Mucosa of descending colon (tissue), 3 donors: ENCODE data around the gene JUND. TPM values are rescaled to one million over a fixed set of nuclear protein-coding genes. Genes with fewer than 3 reads are reported as not detected.

Experiments
- ATAC-seq: fragments of 200-7000 bp; cut with Tn5 transposase; one replicate; pipeline ENCODE4 v1.9.1; 2020; ENCODE audit warnings: mild to moderate bottlenecking, moderate library complexity
- DNase-seq, 3 donors: peaks; one replicate each; pipeline ENCODE4 v3.0.0-alpha.2; 2020
- H3K36me3 ChIP-seq: fragments of 200-600 bp; one replicate; pipeline ENCODE4 v1.8.0; 2021; ENCODE audit warnings: low read depth, mild to moderate bottlenecking
- H3K4me1 ChIP-seq: fragments of 200-600 bp; one replicate; pipeline ENCODE4 v1.8.0; 2021; ENCODE audit warnings: low read depth, mild to moderate bottlenecking
- H3K4me3 ChIP-seq: fragments of 200-600 bp; one replicate; pipeline ENCODE4 v1.8.0; 2021; ENCODE audit warnings: mild to moderate bottlenecking
- H3K9me3 ChIP-seq: fragments of 200-600 bp; one replicate; pipeline ENCODE4 v1.8.0; 2021; ENCODE audit warnings: mild to moderate bottlenecking
- CTCF ChIP-seq: fragments of 200-600 bp; IDR thresholded peaks from one replicate; pipeline ENCODE4 v1.8.0; 2022; ENCODE audit warnings: antibody characterized with exemption, mild to moderate bottlenecking
- intact Hi-C, 2 donors: fragments of 100-400 bp; cut with DNase I in 1 of 2; cut with micrococcal nuclease in 1 of 2; formaldehyde crosslinking; loops; one replicate each; pipeline versions ENCODE4 v1.11.0 to v1.11.1; 2022; cut with DNase I, micrococcal nuclease
- total RNA-seq, 3 donors: library from RNA; stranded (reverse); fragmentation: NEBNext Ultra II Directional in 2 of 3; extraction: Animal tissue kit (Norgen Biotek cat#: 25700) in 2 of 3; gene quantifications; one replicate each; pipeline versions ENCODE4 v1.2.1 to v1.2.4, GENCODE V29; 2021 to 2023
- donor health status: DM: no; HTN: no; CAD: no; lungs with moderate emphysema.
- donor health status: DM: no; HTN: no; CAD: no.
- donor health status: DM: no; HTN: yes; CAD: no.

Gene JUND
- total RNA-seq, 3 donors from 2014 or later = 267 to 328 (median 295) TPM

GRCh38 chr19:18306888-18307260 lies 25.5 kb upstream of the JUND start:
- intact Hi-C loops = no loop called here
- Histone ChIP-seq H3K4me3 (no peak overlapping the region), H3K9me3 (no peaks in the 10 kb centered on the region), H3K36me3 (no peaks in the 10 kb centered on the region), H3K4me1 (peaks cover 30% of the 10 kb centered on the region)
- no peak for TF ChIP-seq CTCF
- DNase-seq = no peak
- no peak for ATAC-seq

GRCh38 chr19:18306209-18306887 lies 24.9 kb upstream of the JUND start:
- TF ChIP-seq CTCF = no peak
- intact Hi-C loops = no loop called here
- DNase-seq (peak in 1 of 3 donors; percentile 62), ATAC-seq (no peak)
- H3K4me3 ChIP-seq = no peak overlapping the region
- no peaks in the 10 kb centered on the region for H3K9me3 ChIP-seq
- H3K36me3 ChIP-seq = no peaks in the 10 kb centered on the region
- peaks cover 27% of the 10 kb centered on the region for H3K4me1 ChIP-seq

- peaks cover 27% of the 10 kb centered on the region for H3K4me1 ChIP-seq
- peak; percentile 67 for ATAC-seq
- H3K36me3 ChIP-seq = no peaks in the 10 kb centered on the region
- no peak for TF ChIP-seq CTCF
- no peaks in the 10 kb centered on the region for H3K9me3 ChIP-seq
- intact Hi-C loops = no loop called here
- peak; percentile 69 to 88 (median 78) for DNase-seq
- no peak overlapping the region for H3K4me3 ChIP-seq
Observed at GRCh38 chr19:18304458-18305310, 23.3 kb upstream of the JUND start.

GRCh38 chr19:18304208-18304457 lies 22.7 kb upstream of the JUND start:
- no peaks in the 10 kb centered on the region for H3K36me3 ChIP-seq
- peak in 1 of 3 donors; percentile 57 for DNase-seq
- intact Hi-C loops = no loop called here
- no peak overlapping the region for H3K4me3 ChIP-seq
- H3K9me3 ChIP-seq = no peaks in the 10 kb centered on the region
- peaks cover 27% of the 10 kb centered on the region for H3K4me1 ChIP-seq
- no peak for TF ChIP-seq CTCF
- ATAC-seq = no peak

- ATAC-seq (no peak), DNase-seq (no peak)
- Histone ChIP-seq H3K36me3 (no peaks in the 10 kb centered on the region), H3K9me3 (no peaks in the 10 kb centered on the region), H3K4me1 (peaks cover 25% of the 10 kb centered on the region), H3K4me3 (no peak overlapping the region)
- TF ChIP-seq CTCF = no peak
- intact Hi-C loops = no loop called here
Observed at GRCh38 chr19:18301718-18302111, 20.3 kb upstream of the JUND start.
